Heart right ventricle (tissue), 16 donors: ENCODE results near the gene DOCK1. TPM values are rescaled to one million over a fixed set of nuclear protein-coding genes. Genes with fewer than 3 reads are reported as not detected.

Experiments
- ATAC-seq, 8 donors: fragments of 200-7000 bp; cut with Tn5 transposase; one replicate each; pipeline ENCODE4 v1.9.1; 2020; ENCODE audit warnings: mild to moderate bottlenecking in 8 of 8, moderate library complexity in 8 of 8, moderate number of reproducible peaks in 1 of 8
- DNase-seq, 2 donors: peaks; one replicate each; pipeline ENCODE4 v3.0.0-alpha.2; 2020
- H3K27ac ChIP-seq, 10 donors: fragments of 200-600 bp; sonication (generic) in 2 of 10; one replicate each; pipeline versions ENCODE4 v1.5.0 to v1.8.0; 2020 to 2022; ENCODE audit warnings: mild to moderate bottlenecking in 3 of 10
- H3K27me3 ChIP-seq, 7 donors: fragments of 200-600 bp; one replicate each; pipeline ENCODE4 v1.8.0; 2021 to 2022; ENCODE audit warnings: mild to moderate bottlenecking in 2 of 7
- H3K36me3 ChIP-seq, 9 donors: fragments of 200-600 bp; sonication (generic) in 1 of 9; one replicate each; pipeline versions ENCODE4 v1.5.0 to v1.8.0; 2020 to 2022; ENCODE audit warnings: mild to moderate bottlenecking in 2 of 9
- H3K4me1 ChIP-seq, 9 donors: fragments of 200-600 bp; sonication (generic) in 1 of 9; one replicate each; pipeline versions ENCODE4 v1.5.0 to v1.8.0; 2020 to 2022; ENCODE audit warnings: mild to moderate bottlenecking in 4 of 9
- H3K4me3 ChIP-seq, 10 donors: fragments of 200-600 bp; sonication (generic) in 2 of 10; one replicate each; pipeline versions ENCODE4 v1.5.0 to v1.8.0; 2020 to 2022; ENCODE audit warnings: mild to moderate bottlenecking in 7 of 10, moderate library complexity in 2 of 10
- H3K9me3 ChIP-seq, 11 donors: fragments of 200-600 bp in 10 of 11; sonication (generic) in 2 of 11; one replicate each; pipeline versions ENCODE4 v1.5.0 to v1.8.0; 2013 to 2022; ENCODE audit warnings: mild to moderate bottlenecking in 2 of 11, control low read depth in 1 of 11, moderate library complexity in 1 of 11
- WGBS, 2 donors: extraction: QIAGEN DNeasy Blood & Tissue Kit; methylation state at CpG; one replicate each; pipeline ENCODE4 v1.1.7; 2013; ENCODE audit warnings: inconsistent platforms in 1 of 2; 5-methylcytosine and 5-hydroxymethylcytosine counted together
- intact Hi-C, 10 donors: fragments of 100-400 bp; cut with DNase I; formaldehyde crosslinking; loops; one replicate each; pipeline versions ENCODE4 v1.11.1 to v1.14.2; 2022
- polyA plus RNA-seq, 2 donors: library from polyadenylated mRNA; stranded (reverse); fragments of 200-250 nt; gene quantifications; one replicate each; pipeline ENCODE4 v1.2.3, GENCODE V29; 2013
- total RNA-seq, 10 donors: library from RNA; stranded (reverse); fragmentation: NEBNext Ultra II Directional in 3 of 10; extraction: Animal tissue kit (Norgen Biotek cat#: 25700) in 3 of 10; gene quantifications; one replicate each; pipeline versions ENCODE4 v1.2.1 to v1.2.4, GENCODE V29; 2021 to 2023
- TF ChIP-seq, protein P1 (sequence below), 9 donors: fragments of 200-600 bp; sonication (generic) in 2 of 9; IDR thresholded peaks; one replicate each; pipeline versions ENCODE4 v1.5.0 to v1.8.0; 2021 to 2022; ENCODE audit warnings: antibody characterized with exemption in 9 of 9, mild to moderate bottlenecking in 5 of 9, moderate library complexity in 1 of 9
- donor health status: Arrhythmogenic right ventricular cardiomyopathy.
- donor health status: ischemic (EF 13 %, LVEDD 7.1; RV severe dilation, severe dysfunction).
- donor health status: healthy with polysubstance abuse.
- donor health status: DM: no; HTN: yes; CAD: no.
- donor health status: DM: no; HTN: no; CAD: no.
- donor health status: ischemic (EF 25% LVEDD 6.9; RV normal size, moderate dysfunction).
- donor health status: ischemic (EF 25% LVEDD 5.7; RV mildly dilated, moderate dysfunction).
- donor health status: healthy.
- donor health status: DM: yes; HTN: yes; CAD: no.
- donor health status: Ischemic cardiomyopathy.
- donor health status: ischemic (EF 35%, LVEDD 5.7; RV mildly dilated, moderate dysfunction).
- donor health status: nonischemic (EF 11% LVEDD 7.7; RV severe dilation, severe dysfunction).
- donor health status: DM: yes; HTN: yes; CAD: no.
- donor health status: PGD.
- donor health status: ischemic (EF 29% LVEDD 5.4; RV normal size, mild dysfunction).
- donor health status: nonischemic (EF 23%, LVEDD 6.1; RV moderate dilation, normal function).

DOCK1 gene
- total and polyA plus RNA-seq, 12 donors: 7.8 to 26.7 (median 19.8) TPM

DNA sequence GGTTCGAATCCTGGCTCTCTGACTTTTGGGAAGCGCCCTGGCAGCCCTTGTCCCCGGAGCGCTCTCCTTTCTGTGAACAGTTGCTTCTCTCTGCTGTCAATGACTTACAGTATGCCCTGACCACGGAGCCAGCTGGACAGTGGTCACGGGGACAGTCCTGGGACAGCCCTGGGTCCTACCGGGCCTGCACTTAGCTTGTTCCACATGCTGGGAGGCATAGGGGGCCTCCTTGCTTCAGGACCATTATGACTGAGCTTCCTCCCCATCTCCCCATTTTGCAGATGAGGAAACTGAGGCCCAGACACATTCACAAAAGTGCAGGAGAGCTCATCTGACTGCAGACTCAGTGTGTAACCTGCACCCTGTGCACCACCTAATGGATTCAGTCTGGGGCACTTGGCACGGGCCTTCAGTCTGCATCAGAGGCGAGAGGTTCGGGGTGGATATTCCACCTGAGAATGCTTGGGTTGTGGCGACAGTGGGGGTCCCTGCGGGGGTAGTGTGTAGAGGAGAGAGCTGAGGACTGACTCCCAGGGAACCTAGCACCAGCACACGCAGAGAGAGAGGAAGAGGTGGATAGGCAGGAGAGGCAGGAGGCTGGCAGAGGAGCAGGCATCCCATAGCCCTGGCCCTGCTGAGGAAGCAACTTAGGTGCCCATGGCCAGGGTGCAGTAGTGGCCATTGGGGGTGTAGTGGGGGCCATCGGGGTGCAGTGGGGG is 1.6 kb downstream of the DOCK1 start:
- intact Hi-C loops: loop anchor here in 2 of 10 donors (5.0 to 10.0 kb wide), 3 partner anchors 55 to 108 kb away; no protein-coding TSS in a partner anchor
- peaks cover 0 to 6% (median 0%) of the 10 kb centered on the region in 9 donors for H3K36me3 ChIP-seq
- DNase-seq (no peak), ATAC-seq (peak in 3 of 8 donors; percentile 9 to 36 (median 18))
- 93 to 94% methylated on average over 14 of the region's 14 CpGs for WGBS, 2 donors
- H3K27ac ChIP-seq: peak overlapping the region in 7 of 10 donors; percentile 84 to 93 (median 89)
- TF ChIP-seq, protein P1, sequence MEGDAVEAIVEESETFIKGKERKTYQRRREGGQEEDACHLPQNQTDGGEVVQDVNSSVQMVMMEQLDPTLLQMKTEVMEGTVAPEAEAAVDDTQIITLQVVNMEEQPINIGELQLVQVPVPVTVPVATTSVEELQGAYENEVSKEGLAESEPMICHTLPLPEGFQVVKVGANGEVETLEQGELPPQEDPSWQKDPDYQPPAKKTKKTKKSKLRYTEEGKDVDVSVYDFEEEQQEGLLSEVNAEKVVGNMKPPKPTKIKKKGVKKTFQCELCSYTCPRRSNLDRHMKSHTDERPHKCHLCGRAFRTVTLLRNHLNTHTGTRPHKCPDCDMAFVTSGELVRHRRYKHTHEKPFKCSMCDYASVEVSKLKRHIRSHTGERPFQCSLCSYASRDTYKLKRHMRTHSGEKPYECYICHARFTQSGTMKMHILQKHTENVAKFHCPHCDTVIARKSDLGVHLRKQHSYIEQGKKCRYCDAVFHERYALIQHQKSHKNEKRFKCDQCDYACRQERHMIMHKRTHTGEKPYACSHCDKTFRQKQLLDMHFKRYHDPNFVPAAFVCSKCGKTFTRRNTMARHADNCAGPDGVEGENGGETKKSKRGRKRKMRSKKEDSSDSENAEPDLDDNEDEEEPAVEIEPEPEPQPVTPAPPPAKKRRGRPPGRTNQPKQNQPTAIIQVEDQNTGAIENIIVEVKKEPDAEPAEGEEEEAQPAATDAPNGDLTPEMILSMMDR (IDR thresholded peaks at IDR 0.05): no peak
- H3K4me3 ChIP-seq: peak overlapping the region in 9 of 10 donors; percentile 61 to 93 (median 77)
- H3K9me3 ChIP-seq: no peaks in the 10 kb centered on the region
- H3K27me3 ChIP-seq: peaks cover 0 to 30% (median 0%) of the 10 kb centered on the region in 7 donors
- peaks cover 9 to 61% (median 28%) of the 10 kb centered on the region in 9 donors for H3K4me1 ChIP-seq

DNA sequence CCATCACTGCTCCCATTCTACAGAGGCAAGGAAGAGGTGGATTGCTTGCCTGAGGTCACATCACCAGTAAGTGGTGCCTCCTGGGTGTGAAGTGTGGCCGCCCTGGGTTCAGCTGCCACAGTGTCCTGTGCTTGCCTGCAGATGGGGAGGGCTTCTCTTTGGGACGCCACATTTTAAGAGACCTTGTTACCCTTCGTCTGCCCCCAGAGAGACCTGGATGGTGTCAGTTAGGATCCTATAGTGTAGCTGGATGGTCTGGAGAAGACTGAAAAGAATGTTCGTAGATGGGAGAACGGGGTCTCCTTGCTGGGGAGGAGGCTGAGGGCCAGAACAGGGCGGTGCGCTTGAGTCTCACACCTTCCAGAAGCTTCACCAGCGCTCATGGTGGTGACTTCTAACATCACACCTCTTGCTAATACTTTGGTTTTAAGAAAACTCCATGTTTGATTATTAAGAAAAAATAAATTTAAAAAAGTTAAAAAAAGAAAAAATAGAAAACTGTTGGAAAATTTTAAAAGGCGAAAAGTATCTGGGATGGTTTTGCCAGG is 2.3 kb downstream of the DOCK1 start:
- ATAC-seq (no peak), DNase-seq (no peak)
- Histone ChIP-seq H3K9me3 (no peaks in the 10 kb centered on the region), H3K36me3 (peaks cover 0 to 6% (median 0%) of the 10 kb centered on the region in 9 donors), H3K27me3 (peaks cover 0 to 30% (median 0%) of the 10 kb centered on the region in 7 donors), H3K4me1 (peaks cover 9 to 65% (median 28%) of the 10 kb centered on the region in 9 donors), H3K27ac (peak overlapping the region in 4 of 10 donors; percentile 27 to 93 (median 62)), H3K4me3 (no peak overlapping the region)
- 96% methylated on average over 9 of the region's 9 CpGs for WGBS, 2 donors
- intact Hi-C loops: loop anchor here in 2 of 10 donors (5.0 to 10.0 kb wide), 3 partner anchors 55 to 107 kb away; no protein-coding TSS in a partner anchor
- TF ChIP-seq, protein P1 (IDR thresholded peaks at IDR 0.05): no peak

DNA sequence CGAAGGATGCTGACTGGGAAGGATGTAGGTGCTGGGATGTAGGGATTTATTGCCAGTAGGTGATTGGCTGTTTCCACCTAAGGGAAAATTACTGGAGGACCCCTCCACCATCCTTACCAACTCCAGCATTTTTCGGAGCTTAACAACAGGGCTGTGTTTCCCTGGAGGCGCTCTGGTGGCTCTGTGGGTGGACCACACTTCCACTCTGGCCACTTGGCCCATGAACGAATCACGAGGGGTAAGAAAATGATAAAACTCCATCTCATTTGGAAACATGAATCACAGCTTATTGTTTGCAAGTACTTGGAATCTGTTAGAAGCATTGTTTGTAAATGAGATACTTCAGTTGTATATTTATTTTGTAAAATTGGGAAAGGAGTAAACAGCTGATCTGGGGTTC is 3.0 kb downstream of the DOCK1 start:
- DNase-seq (no peak), ATAC-seq (peak in 5 of 8 donors; percentile 9 to 50 (median 29))
- intact Hi-C loops: loop anchor here in 2 of 10 donors (5.0 to 10.0 kb wide), 3 partner anchors 54 to 107 kb away; no protein-coding TSS in a partner anchor
- TF ChIP-seq, protein P1 (IDR thresholded peaks at IDR 0.05): no peak
- H3K36me3 ChIP-seq: peaks cover 0 to 6% (median 0%) of the 10 kb centered on the region in 9 donors
- peak overlapping the region in 8 of 10 donors; percentile 14 to 93 (median 56) for H3K27ac ChIP-seq
- no peaks in the 10 kb centered on the region for H3K9me3 ChIP-seq
- H3K4me1 ChIP-seq: peaks cover 9 to 67% (median 28%) of the 10 kb centered on the region in 9 donors
- H3K27me3 ChIP-seq: peaks cover 0 to 28% (median 0%) of the 10 kb centered on the region in 7 donors
- no peak overlapping the region for H3K4me3 ChIP-seq
- 63 to 74% methylated on average over 5 of the region's 5 CpGs for WGBS, 2 donors

DNA sequence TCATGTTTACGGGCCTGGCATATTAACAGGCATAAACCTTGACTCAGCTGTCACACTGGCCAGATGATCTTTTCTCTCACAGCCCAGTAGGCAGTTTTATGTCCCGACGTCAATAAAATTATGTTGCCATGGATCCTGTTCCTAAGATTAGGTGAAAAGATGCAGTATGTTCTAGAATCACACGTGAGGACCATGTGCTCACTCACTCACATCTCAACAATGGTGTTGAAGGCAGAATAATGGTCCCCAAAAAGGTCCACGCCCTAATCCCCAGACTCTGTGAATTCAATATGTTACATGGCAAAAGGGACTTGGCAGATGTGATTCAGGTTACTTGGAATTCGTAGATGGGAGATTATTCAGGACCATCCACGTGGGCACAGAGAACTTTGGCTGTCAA is 3.5 kb downstream of the DOCK1 start:
- WGBS, 2 donors: 59 to 77% methylated on average over 7 of the region's 7 CpGs
- no peak overlapping the region for H3K4me3 ChIP-seq

More for the DNA sequence above, 3.5 kb downstream of the DOCK1 start:
- TF ChIP-seq, protein P1 (IDR thresholded peaks at IDR 0.05): no peak
- ATAC-seq: no peak
- Histone ChIP-seq H3K4me1 (peaks cover 9 to 67% (median 28%) of the 10 kb centered on the region in 9 donors), H3K27ac (peak overlapping the region in 9 of 10 donors; percentile 14 to 93 (median 52)), H3K9me3 (no peaks in the 10 kb centered on the region), H3K36me3 (peaks cover 0 to 6% (median 0%) of the 10 kb centered on the region in 9 donors), H3K27me3 (peaks cover 0 to 23% (median 0%) of the 10 kb centered on the region in 7 donors)
- no peak for DNase-seq
- intact Hi-C loops: loop anchor here in 2 of 10 donors (5.0 to 10.0 kb wide), 3 partner anchors 54 to 106 kb away; no protein-coding TSS in a partner anchor
